Uterus (tissue), 2 donors: ENCODE results near the gene NRBP1.

Experiments
- POLR2A ChIP-seq, 2 donors: fragments of 450-650 bp; IDR thresholded peaks; one replicate each; pipeline ENCODE4 v1.6.1; 2016; ENCODE audit warnings: antibody characterized with exemption in 2 of 2, mild to moderate bottlenecking in 1 of 2, moderate library complexity in 1 of 2
- TF ChIP-seq, protein P1 (sequence below), 4 experiments: fragments of 200-600 bp in 2 of 4; fragments of 450-650 bp in 2 of 4; sonication (generic) in 2 of 4; IDR thresholded peaks; one replicate each; pipeline ENCODE4 v1.5.1; 2016 to 2019; ENCODE audit warnings: antibody characterized with exemption in 4 of 4, mild to moderate bottlenecking in 2 of 4, moderate library complexity in 1 of 4

DNA sequence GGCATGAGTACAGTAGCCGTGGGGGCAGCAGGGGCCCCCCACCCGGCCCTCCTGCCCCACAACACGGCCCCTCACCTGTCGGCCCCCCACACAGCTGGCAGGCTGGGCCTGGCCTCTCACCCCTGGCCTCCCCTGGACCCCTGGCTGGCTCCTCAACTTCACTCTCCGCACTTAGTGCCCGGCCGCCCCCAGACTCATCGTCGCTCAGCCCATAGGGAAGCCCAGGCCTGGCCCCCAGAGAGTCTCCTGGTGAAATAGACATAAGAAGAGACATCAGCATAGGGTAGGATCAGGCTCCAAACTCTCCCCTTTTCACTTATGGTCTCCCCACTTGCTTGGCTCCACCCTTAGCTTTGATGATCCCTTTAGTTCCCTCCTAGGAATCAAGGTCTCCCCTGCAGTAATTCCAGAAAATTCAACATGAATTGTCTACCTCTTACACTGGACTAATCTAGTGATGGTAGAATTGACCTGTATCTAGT, 49.6 kb upstream of the NRBP1 start:
- no peak for TF ChIP-seq POLR2A (IDR thresholded peaks at IDR 0.05)
- TF ChIP-seq, protein P1, sequence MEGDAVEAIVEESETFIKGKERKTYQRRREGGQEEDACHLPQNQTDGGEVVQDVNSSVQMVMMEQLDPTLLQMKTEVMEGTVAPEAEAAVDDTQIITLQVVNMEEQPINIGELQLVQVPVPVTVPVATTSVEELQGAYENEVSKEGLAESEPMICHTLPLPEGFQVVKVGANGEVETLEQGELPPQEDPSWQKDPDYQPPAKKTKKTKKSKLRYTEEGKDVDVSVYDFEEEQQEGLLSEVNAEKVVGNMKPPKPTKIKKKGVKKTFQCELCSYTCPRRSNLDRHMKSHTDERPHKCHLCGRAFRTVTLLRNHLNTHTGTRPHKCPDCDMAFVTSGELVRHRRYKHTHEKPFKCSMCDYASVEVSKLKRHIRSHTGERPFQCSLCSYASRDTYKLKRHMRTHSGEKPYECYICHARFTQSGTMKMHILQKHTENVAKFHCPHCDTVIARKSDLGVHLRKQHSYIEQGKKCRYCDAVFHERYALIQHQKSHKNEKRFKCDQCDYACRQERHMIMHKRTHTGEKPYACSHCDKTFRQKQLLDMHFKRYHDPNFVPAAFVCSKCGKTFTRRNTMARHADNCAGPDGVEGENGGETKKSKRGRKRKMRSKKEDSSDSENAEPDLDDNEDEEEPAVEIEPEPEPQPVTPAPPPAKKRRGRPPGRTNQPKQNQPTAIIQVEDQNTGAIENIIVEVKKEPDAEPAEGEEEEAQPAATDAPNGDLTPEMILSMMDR (IDR thresholded peaks at IDR 0.05): no peak
